CD14-positive monocyte (primary cell): ENCODE data around the gene SLIT3. TPM values are rescaled to one million over a fixed set of nuclear protein-coding genes. Genes with fewer than 3 reads are reported as not detected.

ENCODE experiments used
- DNase-seq, 3 donors: peaks; one replicate each; pipeline ENCODE4 v3.0.0-alpha.2; 2011 to 2022
- H2AFZ ChIP-seq: 2 replicates; pipeline ENCODE4 v1.6.0; 2012; ENCODE audit warnings: mild to moderate bottlenecking, low read depth, low read length, inconsistent platforms; ENCODE audit not compliant: insufficient read depth, poor library complexity, severe bottlenecking
- H3K27ac ChIP-seq, 2 donors: 1 replicate in 1 of 2; 2 replicates in 1 of 2; pipeline ENCODE4 v1.5.1; 2012 to 2013; ENCODE audit warnings: low read length in 2 of 2, control low read depth in 1 of 2, inconsistent platforms in 1 of 2, low read depth in 1 of 2, mild to moderate bottlenecking in 1 of 2
- H3K27me3 ChIP-seq, 2 donors: one replicate each; pipeline versions ENCODE4 v1.6.0 to v1.6.1; 2011 to 2013; ENCODE audit warnings: low read length in 2 of 2; ENCODE audit not compliant: control insufficient read depth in 2 of 2, insufficient read depth in 2 of 2
- H3K36me3 ChIP-seq, 2 donors: replicated peaks in 1 of 2; 1 replicate in 1 of 2; 2 replicates in 1 of 2; pipeline versions ENCODE4 v1.5.1 to v1.6.1; 2012 to 2013; ENCODE audit warnings: low read length in 2 of 2, control low read depth in 1 of 2, inconsistent platforms in 1 of 2, mild to moderate bottlenecking in 1 of 2; ENCODE audit not compliant: insufficient read depth in 2 of 2, control insufficient read depth in 1 of 2
- H3K4me1 ChIP-seq, 2 donors: 1 replicate in 1 of 2; 2 replicates in 1 of 2; pipeline versions ENCODE4 v1.5.1 to v1.6.1; 2012 to 2013; ENCODE audit warnings: low read length in 2 of 2, control low read depth in 1 of 2, inconsistent platforms in 1 of 2, mild to moderate bottlenecking in 1 of 2, moderate library complexity in 1 of 2; ENCODE audit not compliant: insufficient read depth in 2 of 2, control insufficient read depth in 1 of 2
- H3K4me2 ChIP-seq: replicated peaks from 2 replicates; pipeline ENCODE3; 2012; ENCODE audit warnings: low read length, moderate library complexity, mild to moderate bottlenecking; ENCODE audit not compliant: poor library complexity, severe bottlenecking; ENCODE audit errors: extremely low read depth
- H3K4me3 ChIP-seq, 3 experiments: fragments of 200-600 bp in 1 of 3; sonication (generic) in 1 of 3; replicated peaks in 1 of 3; 1 replicate in 2 of 3; 2 replicates in 1 of 3; pipeline ENCODE4 v1.5.1; 2011 to 2013; ENCODE audit warnings: low read length in 3 of 3, mild to moderate bottlenecking in 3 of 3, control low read depth in 2 of 3, low read depth in 2 of 3, inconsistent platforms in 1 of 3, moderate library complexity in 1 of 3
- H3K79me2 ChIP-seq: 2 replicates; pipeline ENCODE4 v1.6.0; 2012; ENCODE audit warnings: mild to moderate bottlenecking, control low read depth, inconsistent platforms, low read length, moderate library complexity; ENCODE audit not compliant: insufficient read depth
- H3K9ac ChIP-seq: 2 replicates; pipeline ENCODE4 v1.6.0; 2017; ENCODE audit warnings: low read length, mild to moderate bottlenecking; ENCODE audit not compliant: insufficient read depth, poor library complexity, severe bottlenecking
- H3K9me3 ChIP-seq, 2 donors: replicated peaks in 1 of 2; 1 replicate in 1 of 2; 2 replicates in 1 of 2; pipeline versions ENCODE4 v1.5.1 to v1.6.1; 2012 to 2013; ENCODE audit warnings: low read length in 2 of 2, control low read depth in 1 of 2; ENCODE audit not compliant: control insufficient read depth in 1 of 2, insufficient read depth in 1 of 2
- H4K20me1 ChIP-seq: 2 replicates; pipeline ENCODE4 v1.6.0; 2012; ENCODE audit warnings: mild to moderate bottlenecking, low read length, control low read depth, moderate library complexity; ENCODE audit not compliant: insufficient read depth
- H3K27ac Mint-ChIP-seq, 7 donors: one replicate each; pipeline ENCODE4 v1.8.0; 2020; ENCODE audit warnings: mild to moderate bottlenecking in 7 of 7, mixed read lengths in 7 of 7, moderate library complexity in 6 of 7, inconsistent platforms in 2 of 7
- H3K27me3 Mint-ChIP-seq, 3 donors: one replicate each; pipeline ENCODE4 v1.8.0; 2021 to 2022; ENCODE audit warnings: low read depth in 3 of 3, mild to moderate bottlenecking in 3 of 3, mixed read lengths in 3 of 3, moderate library complexity in 3 of 3, inconsistent platforms in 1 of 3
- H3K36me3 Mint-ChIP-seq, 2 donors: one replicate each; pipeline ENCODE4 v1.8.0; 2020; ENCODE audit warnings: mixed read lengths in 2 of 2, inconsistent platforms in 1 of 2, mild to moderate bottlenecking in 1 of 2
- H3K4me1 Mint-ChIP-seq: one replicate; pipeline ENCODE4 v1.8.0; 2020; ENCODE audit warnings: mild to moderate bottlenecking, mixed read lengths
- H3K4me3 Mint-ChIP-seq, 2 donors: one replicate each; pipeline ENCODE4 v1.8.0; 2020; ENCODE audit warnings: mild to moderate bottlenecking in 2 of 2, mixed read lengths in 2 of 2, moderate library complexity in 1 of 2
- H3K9me3 Mint-ChIP-seq, 7 donors: one replicate each; pipeline ENCODE4 v1.8.0; 2020 to 2022; ENCODE audit warnings: mixed read lengths in 7 of 7, mild to moderate bottlenecking in 6 of 7, moderate library complexity in 6 of 7, inconsistent platforms in 2 of 7
- WGBS: methylation state at CpG from one replicate; pipeline ENCODE4 v1.1.5; 2013; ENCODE audit warnings: missing lambda C conversion rate; ENCODE audit not compliant: insufficient coverage; 5-methylcytosine and 5-hydroxymethylcytosine counted together
- intact Hi-C, 2 donors: fragments of 100-400 bp; cut with micrococcal nuclease; formaldehyde crosslinking; loops; one replicate each; pipeline versions ENCODE4 v1.15.0 to v1.15.1; 2023
- polyA plus RNA-seq, 3 donors: library from polyadenylated mRNA; depleted of rRNA in 1 of 3; unstranded in 2 of 3; stranded (reverse) in 1 of 3; fragments of 300-500 nt in 2 of 3; fragments of >200 nt in 1 of 3; fragmentation: Illumina TruSeq in 2 of 3; gene quantifications; 1 replicate in 2 of 3; 2 replicates in 1 of 3; pipeline ENCODE4 v1.2.3, GENCODE V29; 2012 to 2021
- TF ChIP-seq, protein P1 (sequence below): fragments of 200-600 bp; IDR thresholded peaks from one replicate; pipeline ENCODE4 v1.8.0; 2022; ENCODE audit warnings: antibody characterized with exemption, mild to moderate bottlenecking

SLIT3 gene
- polyA plus RNA-seq, 3 donors = not detected

GRCh38 chr5:169013208-169013728, 287.7 kb downstream of the SLIT3 start:
- no peaks in the 10 kb centered on the region for H3K36me3 ChIP-seq
- no peaks in the 10 kb centered on the region for H3K4me1 Mint-ChIP-seq
- no peak overlapping the region for H3K27ac Mint-ChIP-seq
- H3K4me2 ChIP-seq = no peak overlapping the region
- H3K27me3 Mint-ChIP-seq = peaks cover under 1 to 6% (median 3%) of the 10 kb centered on the region in 3 donors
- intact Hi-C loops = no loop called here
- no peaks in the 10 kb centered on the region for H3K4me1 ChIP-seq
- H3K9ac ChIP-seq = no peak overlapping the region
- WGBS = 89% methylated on average over 12 of the region's 12 CpGs
- H3K9me3 Mint-ChIP-seq = peaks cover 0 to 2% (median 0%) of the 10 kb centered on the region in 7 donors
- H3K36me3 Mint-ChIP-seq = no peaks in the 10 kb centered on the region
- H3K27ac ChIP-seq = no peak overlapping the region
- no peak for DNase-seq
- H3K27me3 ChIP-seq = no peaks in the 10 kb centered on the region
- no peak overlapping the region for H3K4me3 ChIP-seq
- TF ChIP-seq, protein P1, sequence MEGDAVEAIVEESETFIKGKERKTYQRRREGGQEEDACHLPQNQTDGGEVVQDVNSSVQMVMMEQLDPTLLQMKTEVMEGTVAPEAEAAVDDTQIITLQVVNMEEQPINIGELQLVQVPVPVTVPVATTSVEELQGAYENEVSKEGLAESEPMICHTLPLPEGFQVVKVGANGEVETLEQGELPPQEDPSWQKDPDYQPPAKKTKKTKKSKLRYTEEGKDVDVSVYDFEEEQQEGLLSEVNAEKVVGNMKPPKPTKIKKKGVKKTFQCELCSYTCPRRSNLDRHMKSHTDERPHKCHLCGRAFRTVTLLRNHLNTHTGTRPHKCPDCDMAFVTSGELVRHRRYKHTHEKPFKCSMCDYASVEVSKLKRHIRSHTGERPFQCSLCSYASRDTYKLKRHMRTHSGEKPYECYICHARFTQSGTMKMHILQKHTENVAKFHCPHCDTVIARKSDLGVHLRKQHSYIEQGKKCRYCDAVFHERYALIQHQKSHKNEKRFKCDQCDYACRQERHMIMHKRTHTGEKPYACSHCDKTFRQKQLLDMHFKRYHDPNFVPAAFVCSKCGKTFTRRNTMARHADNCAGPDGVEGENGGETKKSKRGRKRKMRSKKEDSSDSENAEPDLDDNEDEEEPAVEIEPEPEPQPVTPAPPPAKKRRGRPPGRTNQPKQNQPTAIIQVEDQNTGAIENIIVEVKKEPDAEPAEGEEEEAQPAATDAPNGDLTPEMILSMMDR = no peak
- no peak overlapping the region for H2AFZ ChIP-seq
- no peaks in the 10 kb centered on the region for H3K9me3 ChIP-seq
- H3K4me3 Mint-ChIP-seq = no peak overlapping the region
- H3K79me2 ChIP-seq = no peaks in the 10 kb centered on the region
- H4K20me1 ChIP-seq = no peaks in the 10 kb centered on the region

- Histone ChIP-seq H3K79me2 (no peaks in the 10 kb centered on the region), H2AFZ (no peak overlapping the region), H3K4me3 (no peak overlapping the region), H3K27me3 (no peaks in the 10 kb centered on the region), H3K4me2 (no peak overlapping the region), H3K36me3 (no peaks in the 10 kb centered on the region), H3K9ac (no peak overlapping the region), H4K20me1 (no peaks in the 10 kb centered on the region), H3K27ac (no peak overlapping the region), H3K9me3 (no peaks in the 10 kb centered on the region), H3K4me1 (no peaks in the 10 kb centered on the region)
- Mint-ChIP-seq H3K27ac (no peak overlapping the region), H3K36me3 (no peaks in the 10 kb centered on the region), H3K4me1 (no peaks in the 10 kb centered on the region), H3K4me3 (no peak overlapping the region), H3K9me3 (no peaks in the 10 kb centered on the region), H3K27me3 (peaks cover 0 to 6% (median 3%) of the 10 kb centered on the region in 3 donors)
- intact Hi-C loops = no loop called here
- TF ChIP-seq, protein P1 = no peak
- no peak for DNase-seq
- 92% methylated on average over 4 of the region's 4 CpGs for WGBS
These were observed 288.5 kb downstream of the SLIT3 start for GRCh38 chr5:169012450-169012849.
